Kidney (tissue), 14 donors: ENCODE measurements around the gene GINS2. TPM values are rescaled to one million over a fixed set of nuclear protein-coding genes. Genes with fewer than 3 reads are reported as not detected.
A peak's percentile ranks its signal among the peaks of the same experiment; 100 is the strongest.

Source experiments
- DNase-seq, 5 donors: peaks; one replicate each; pipeline ENCODE4 v3.0.0-alpha.2; 2013 to 2020
- FAIRE-seq: peaks from 2 replicates; lab custom pipeline; 2012; peaks lifted over from hg19 to GRCh38; lab: Jason Lieb, UNC
- H3K27ac ChIP-seq, 2 donors: one replicate each; pipeline ENCODE4 v1.7.0; 2013; ENCODE audit warnings: low read depth in 2 of 2, low read length in 2 of 2, inconsistent platforms in 1 of 2
- H3K27me3 ChIP-seq: one replicate; pipeline ENCODE4 v1.7.1; 2013; ENCODE audit warnings: low read length, inconsistent platforms; ENCODE audit not compliant: control insufficient read depth, insufficient read depth
- H3K36me3 ChIP-seq, 3 donors: one replicate each; pipeline versions ENCODE4 v1.7.0 to v1.7.1; 2013; ENCODE audit warnings: low read length in 3 of 3, control low read depth in 1 of 3, inconsistent platforms in 1 of 3; ENCODE audit not compliant: insufficient read depth in 3 of 3, control insufficient read depth in 2 of 3
- H3K4me1 ChIP-seq, 3 donors: one replicate each; pipeline versions ENCODE4 v1.7.0 to v1.7.1; 2013; ENCODE audit warnings: low read length in 3 of 3, inconsistent platforms in 1 of 3, low read depth in 1 of 3; ENCODE audit not compliant: control insufficient read depth in 2 of 3, insufficient read depth in 2 of 3
- H3K4me3 ChIP-seq, 3 donors: one replicate each; pipeline versions ENCODE4 v1.7.0 to v1.8.1; 2013; ENCODE audit warnings: low read length in 3 of 3, control low read depth in 1 of 3, inconsistent platforms in 1 of 3
- H3K9ac ChIP-seq, 3 donors: one replicate each; pipeline versions ENCODE4 v1.7.0 to v1.7.1; 2013; ENCODE audit warnings: low read length in 3 of 3, control low read depth in 1 of 3, inconsistent platforms in 1 of 3
- H3K9me3 ChIP-seq, 3 donors: one replicate each; pipeline versions ENCODE4 v1.7.0 to v1.7.1; 2013; ENCODE audit warnings: low read length in 3 of 3, control low read depth in 1 of 3, inconsistent platforms in 1 of 3; ENCODE audit not compliant: control insufficient read depth in 2 of 3, insufficient read depth in 1 of 3
- intact Hi-C: fragments of 100-400 bp; cut with DNase I; formaldehyde crosslinking; loops from one replicate; pipeline ENCODE4 v1.11.1; 2022
- polyA plus RNA-seq: library from polyadenylated mRNA; stranded (reverse); fragments of 350-450 nt; fragmentation: Illumina TruSeq; extraction: RNeasy Lipid Tissue Mini Kit (QIAGEN cat#74804); gene quantifications from one replicate; pipeline ENCODE4 v1.2.3, GENCODE V29; 2014; ENCODE audit warnings: low read depth, low replicate concordance; ENCODE audit not compliant: insufficient read depth
- total RNA-seq: library from RNA; stranded (reverse); fragmentation: NEBNext Ultra II Directional; extraction: Animal tissue kit (Norgen Biotek cat#: 25700); gene quantifications from one replicate; pipeline ENCODE4 v1.2.1, GENCODE V29; 2021
- TF ChIP-seq, protein P1 (sequence below): IDR thresholded peaks from 3 replicates; pipeline ENCODE4 v1.5.1; 2012; ENCODE audit warnings: mild to moderate bottlenecking, moderate library complexity, borderline replicate concordance; ENCODE audit not compliant: insufficient read depth; ENCODE audit errors: extremely low read depth
- donor health status: control.
- donor health status: control.
- donor health status: control.
- donor health status: control.
- donor health status: control.
- donor health status: DM: yes; HTN: yes; CAD: no.
- donor health status: Normal renal cell carcinoma (clear cell type).

GINS2 gene
- total and polyA plus RNA-seq, 2 donors from 2014 or later: 0.88 to 0.97 TPM

GRCh38 chr16:85659805-85660511, 28.8 kb downstream of the GINS2 start:
- Histone ChIP-seq H3K4me3 (no peak overlapping the region), H3K4me1 (peaks cover 0 to 9% (median 0%) of the 10 kb centered on the region in 3 donors), H3K36me3 (peaks cover 6 to 73% (median 38%) of the 10 kb centered on the region in 3 donors), H3K9me3 (no peaks in the 10 kb centered on the region), H3K27ac (no peak overlapping the region), H3K27me3 (no peaks in the 10 kb centered on the region), H3K9ac (peak overlapping the region in 1 of 3 donors; percentile 7)
- intact Hi-C loops: no loop called here
- DNase-seq: peak in 4 of 5 donors; percentile 74 to 85 (median 82)
- no peak for FAIRE-seq
- TF ChIP-seq, protein P1, sequence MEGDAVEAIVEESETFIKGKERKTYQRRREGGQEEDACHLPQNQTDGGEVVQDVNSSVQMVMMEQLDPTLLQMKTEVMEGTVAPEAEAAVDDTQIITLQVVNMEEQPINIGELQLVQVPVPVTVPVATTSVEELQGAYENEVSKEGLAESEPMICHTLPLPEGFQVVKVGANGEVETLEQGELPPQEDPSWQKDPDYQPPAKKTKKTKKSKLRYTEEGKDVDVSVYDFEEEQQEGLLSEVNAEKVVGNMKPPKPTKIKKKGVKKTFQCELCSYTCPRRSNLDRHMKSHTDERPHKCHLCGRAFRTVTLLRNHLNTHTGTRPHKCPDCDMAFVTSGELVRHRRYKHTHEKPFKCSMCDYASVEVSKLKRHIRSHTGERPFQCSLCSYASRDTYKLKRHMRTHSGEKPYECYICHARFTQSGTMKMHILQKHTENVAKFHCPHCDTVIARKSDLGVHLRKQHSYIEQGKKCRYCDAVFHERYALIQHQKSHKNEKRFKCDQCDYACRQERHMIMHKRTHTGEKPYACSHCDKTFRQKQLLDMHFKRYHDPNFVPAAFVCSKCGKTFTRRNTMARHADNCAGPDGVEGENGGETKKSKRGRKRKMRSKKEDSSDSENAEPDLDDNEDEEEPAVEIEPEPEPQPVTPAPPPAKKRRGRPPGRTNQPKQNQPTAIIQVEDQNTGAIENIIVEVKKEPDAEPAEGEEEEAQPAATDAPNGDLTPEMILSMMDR: peak; percentile 58

- peaks cover 0 to 9% (median 0%) of the 10 kb centered on the region in 3 donors for H3K4me1 ChIP-seq
- H3K36me3 ChIP-seq: peaks cover 6 to 68% (median 34%) of the 10 kb centered on the region in 3 donors
- TF ChIP-seq, protein P1: no peak
- no peaks in the 10 kb centered on the region for H3K9me3 ChIP-seq
- no peak overlapping the region for H3K27ac ChIP-seq
- H3K27me3 ChIP-seq: no peaks in the 10 kb centered on the region
- intact Hi-C loops: no loop called here
- no peak overlapping the region for H3K9ac ChIP-seq
- H3K4me3 ChIP-seq: no peak overlapping the region
- DNase-seq: peak in 1 of 5 donors; percentile 28
- no peak for FAIRE-seq
Measured at GRCh38 chr16:85659336-85659735, 29.4 kb downstream of the GINS2 start.

DNA sequence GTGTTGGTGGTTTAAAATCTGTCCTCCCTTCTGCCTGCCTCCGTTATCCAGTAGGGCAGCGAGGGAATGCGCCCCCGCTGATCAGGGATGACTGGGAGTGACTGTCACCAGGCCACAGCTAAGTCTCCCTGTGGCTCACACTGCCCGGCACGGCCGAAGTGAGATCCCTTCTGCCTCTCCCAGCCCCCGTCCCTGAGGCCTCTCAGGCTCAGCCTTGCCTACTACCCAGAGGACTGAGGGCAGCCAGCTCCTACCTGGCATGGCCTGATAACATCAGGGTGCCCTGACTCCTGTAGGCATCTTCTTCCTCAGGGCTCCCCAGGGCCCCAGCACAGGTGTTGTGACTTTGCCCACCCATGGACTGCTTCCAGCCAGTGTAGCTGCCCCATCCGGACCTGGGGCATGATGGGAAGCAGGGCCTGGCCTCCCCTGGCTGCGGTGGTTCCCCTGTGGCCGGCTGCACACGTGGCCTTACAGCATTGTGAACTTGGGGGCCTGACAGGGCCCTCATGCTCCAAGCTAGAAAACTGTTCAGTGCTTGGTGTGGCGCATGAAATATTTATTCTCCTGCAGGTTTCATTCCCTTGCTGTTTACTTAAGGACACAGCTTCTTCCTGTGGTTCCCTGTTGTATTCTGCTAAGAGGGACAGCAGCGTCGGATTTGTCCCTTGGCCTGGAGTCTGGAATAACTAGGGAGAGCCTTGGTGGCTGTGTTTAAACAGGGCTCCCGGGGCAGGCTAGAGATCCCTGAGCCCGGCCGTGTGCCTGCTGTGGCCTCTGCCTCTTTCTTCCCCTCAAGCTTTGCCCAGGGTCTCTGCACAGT, 30.0 kb downstream of the GINS2 start:
- Histone ChIP-seq H3K9me3 (no peaks in the 10 kb centered on the region), H3K27ac (no peak overlapping the region), H3K4me1 (peaks cover 0 to 9% (median 0%) of the 10 kb centered on the region in 3 donors), H3K27me3 (no peaks in the 10 kb centered on the region), H3K36me3 (peaks cover 6 to 61% (median 32%) of the 10 kb centered on the region in 3 donors), H3K9ac (no peak overlapping the region), H3K4me3 (no peak overlapping the region)
- TF ChIP-seq, protein P1: no peak
- peak in 1 of 5 donors; percentile 66 for DNase-seq
- intact Hi-C loops: no loop called here
- no peak for FAIRE-seq
